Measurements from ENCODE around the gene PREP.

GRCh38 chr6:105318660-105319059 lies 84.2 kb downstream of the PREP start:
- TF ChIP-seq EZH2 (IDR thresholded peaks at IDR 0.05; ENCODE audit: low read depth) (no peak), CTCF (conservative IDR thresholded peaks at IDR 0.05) (no peak)

All from PC-9 (cell line).